B cell (primary cell): Measurements from ENCODE around the gene BTRC. TPM values are rescaled to one million over a fixed set of nuclear protein-coding genes. Genes with fewer than 3 reads are reported as not detected.

ENCODE experiments used
- ATAC-seq: fragments of 200-7000 bp; cut with Tn5 transposase; one replicate; pipeline ENCODE4 v1.10.0; 2021; ENCODE audit warnings: low read depth, mild to moderate bottlenecking, moderate number of reproducible peaks, moderate library complexity
- CTCF ChIA-PET: fragments of 350-600 bp; sonication (Branson Sonifier 250); formaldehyde crosslinking; loops from one replicate; lab custom pipeline; 2021; ENCODE audit warnings: antibody characterized with exemption, inconsistent platforms; lab: Charles Lee
- POLR2A ChIA-PET: fragments of 350-600 bp; sonication (Branson Sonifier 250); formaldehyde crosslinking; loops from one replicate; lab custom pipeline; 2021; ENCODE audit warnings: antibody characterized with exemption; lab: Charles Lee
- DNase-seq: peaks from one replicate; pipeline ENCODE4 v3.0.0; 2013
- H2AFZ ChIP-seq: 2 replicates; pipeline ENCODE4 v1.6.1; 2012; ENCODE audit warnings: mild to moderate bottlenecking, low read depth, low read length; ENCODE audit not compliant: insufficient read depth, poor library complexity, severe bottlenecking
- H3K27ac ChIP-seq, 2 donors: 1 replicate in 1 of 2; 2 replicates in 1 of 2; pipeline ENCODE4 v1.5.1; 2012 to 2013; ENCODE audit warnings: low read length in 2 of 2, mild to moderate bottlenecking in 2 of 2, moderate library complexity in 1 of 2
- H3K27me3 ChIP-seq, 4 experiments: fragments of 200-600 bp in 1 of 4; sonication (generic) in 1 of 4; replicated peaks in 1 of 4; 1 replicate in 2 of 4; 2 replicates in 2 of 4; pipeline versions ENCODE4 v1.6.1 to v1.7.0; 2013 to 2016; ENCODE audit warnings: low read length in 3 of 4, mild to moderate bottlenecking in 2 of 4, mixed read lengths in 1 of 4, moderate library complexity in 1 of 4; ENCODE audit not compliant: insufficient read depth in 4 of 4, control insufficient read depth in 3 of 4; ENCODE audit errors: control extremely low read depth in 1 of 4
- H3K36me3 ChIP-seq, 2 experiments: replicated peaks in 1 of 2; 1 replicate in 1 of 2; 2 replicates in 1 of 2; pipeline versions ENCODE4 v1.6.1 to v1.7.1; 2013; ENCODE audit warnings: low read length in 1 of 2; ENCODE audit not compliant: insufficient read depth in 2 of 2, control insufficient read depth in 1 of 2; ENCODE audit errors: control extremely low read depth in 1 of 2, extremely low read depth in 1 of 2
- H3K4me1 ChIP-seq, 2 donors: fragments of 200-600 bp in 1 of 2; sonication (generic) in 1 of 2; 1 replicate in 1 of 2; 2 replicates in 1 of 2; pipeline versions ENCODE4 v1.5.1 to v1.6.1; 2013 to 2017; ENCODE audit warnings: low read length in 2 of 2; ENCODE audit not compliant: control insufficient read depth in 2 of 2, insufficient read depth in 2 of 2
- H3K4me2 ChIP-seq: replicated peaks from 2 replicates; pipeline ENCODE3; 2012; ENCODE audit warnings: mild to moderate bottlenecking, low read depth, low read length; ENCODE audit not compliant: poor library complexity, severe bottlenecking
- H3K4me3 ChIP-seq, 5 experiments: fragments of 200-600 bp in 1 of 5; sonication (generic) in 1 of 5; 1 replicate in 3 of 5; 2 replicates in 2 of 5; pipeline versions ENCODE4 v1.5.1 to v1.7.0; 2011 to 2016; ENCODE audit warnings: low read length in 4 of 5, mild to moderate bottlenecking in 4 of 5, low read depth in 2 of 5, control low read depth in 1 of 5, moderate library complexity in 1 of 5; ENCODE audit not compliant: insufficient read depth in 1 of 5; ENCODE audit errors: control extremely low read depth in 1 of 5, extremely low read depth in 1 of 5
- H3K79me2 ChIP-seq: fragments of 200-600 bp; sonication (generic); one replicate; pipeline ENCODE4 v1.6.0; 2016; ENCODE audit warnings: low read length; ENCODE audit not compliant: control insufficient read depth, insufficient read depth
- H3K9ac ChIP-seq: fragments of 200-600 bp; sonication (generic); 2 replicates; pipeline ENCODE4 v1.6.1; 2017; ENCODE audit warnings: mild to moderate bottlenecking, low read length, moderate library complexity
- H3K9me3 ChIP-seq, 3 donors: one replicate each; pipeline versions ENCODE4 v1.6.1 to v1.7.1; 2013; ENCODE audit warnings: low read length in 2 of 3; ENCODE audit not compliant: control insufficient read depth in 2 of 3, insufficient read depth in 1 of 3; ENCODE audit errors: control extremely low read depth in 1 of 3
- H4K20me1 ChIP-seq: 2 replicates; pipeline ENCODE4 v1.6.0; 2012; ENCODE audit warnings: mild to moderate bottlenecking, low read length; ENCODE audit not compliant: insufficient read depth, control insufficient read depth, poor library complexity, severe bottlenecking
- H3K27ac Mint-ChIP-seq: one replicate; pipeline ENCODE4 v1.8.0; 2021; ENCODE audit warnings: mixed read lengths
- H3K27me3 Mint-ChIP-seq: one replicate; pipeline ENCODE4 v1.8.0; 2021; ENCODE audit warnings: mixed read lengths
- H3K4me1 Mint-ChIP-seq: one replicate; pipeline ENCODE4 v1.8.0; 2021; ENCODE audit warnings: mixed read lengths
- H3K4me3 Mint-ChIP-seq: one replicate; pipeline ENCODE4 v1.8.0; 2021; ENCODE audit warnings: mixed read lengths
- H3K9me3 Mint-ChIP-seq: one replicate; pipeline ENCODE4 v1.8.0; 2022; ENCODE audit warnings: mixed read lengths; ENCODE audit not compliant: insufficient read depth
- EZH2 ChIP-seq: IDR thresholded peaks from 2 replicates; pipeline ENCODE4 v1.6.1; 2012; ENCODE audit warnings: borderline replicate concordance, low read depth, mild to moderate bottlenecking, moderate library complexity, low read length; ENCODE audit not compliant: insufficient read depth, poor library complexity, severe bottlenecking
- WGBS: methylation state at CpG from one replicate; pipeline ENCODE4 v1.1.5; 2013; ENCODE audit warnings: missing lambda C conversion rate; ENCODE audit not compliant: insufficient coverage; 5-methylcytosine and 5-hydroxymethylcytosine counted together
- intact Hi-C: fragments of 100-400 bp; cut with micrococcal nuclease; formaldehyde crosslinking; loops from one replicate; pipeline ENCODE4 v1.10.0; 2022
- polyA plus RNA-seq: library from polyadenylated mRNA; depleted of rRNA; stranded (reverse); fragments of >200 nt; gene quantifications from 2 replicates; pipeline ENCODE4 v1.2.3, GENCODE V29; 2012
- total RNA-seq, 2 donors: library from RNA; stranded (reverse); fragments of 120-200 nt in 1 of 2; gene quantifications; 1 replicate in 1 of 2; 2 replicates in 1 of 2; pipeline versions ENCODE4 v1.2.3 to v1.2.4, GENCODE V29; 2013 to 2022
- TF ChIP-seq, protein P1 (sequence below): fragments of 200-600 bp; IDR thresholded peaks from one replicate; pipeline ENCODE4 v1.8.0; 2022; ENCODE audit warnings: antibody characterized with exemption, mild to moderate bottlenecking

The BTRC gene
- total and polyA plus RNA-seq, 2 donors (not counting 1 experiment from before 2014, with no cell fraction given): 4.3 to 21.9 TPM

DNA sequence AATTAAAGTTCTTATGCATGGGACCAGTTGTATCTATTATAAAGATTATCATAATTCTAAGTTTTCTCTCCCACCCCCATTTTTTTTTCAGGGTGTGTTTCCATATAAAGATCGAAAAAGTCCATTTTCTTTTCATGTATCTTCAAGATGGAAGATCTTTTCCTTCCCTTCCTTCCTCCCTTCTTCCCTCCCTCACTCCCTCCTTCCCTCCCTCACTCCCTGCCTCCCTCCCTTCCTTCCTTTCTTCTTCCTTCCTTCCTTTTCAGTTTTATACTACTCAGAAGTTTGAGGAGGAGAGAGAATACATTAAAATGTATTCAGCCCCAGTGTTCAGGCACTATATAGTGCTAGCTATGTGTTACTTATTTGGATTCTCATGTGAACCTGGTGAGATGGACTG is 136.1 kb downstream of the BTRC start:
- no peak for TF ChIP-seq EZH2
- TF ChIP-seq, protein P1, sequence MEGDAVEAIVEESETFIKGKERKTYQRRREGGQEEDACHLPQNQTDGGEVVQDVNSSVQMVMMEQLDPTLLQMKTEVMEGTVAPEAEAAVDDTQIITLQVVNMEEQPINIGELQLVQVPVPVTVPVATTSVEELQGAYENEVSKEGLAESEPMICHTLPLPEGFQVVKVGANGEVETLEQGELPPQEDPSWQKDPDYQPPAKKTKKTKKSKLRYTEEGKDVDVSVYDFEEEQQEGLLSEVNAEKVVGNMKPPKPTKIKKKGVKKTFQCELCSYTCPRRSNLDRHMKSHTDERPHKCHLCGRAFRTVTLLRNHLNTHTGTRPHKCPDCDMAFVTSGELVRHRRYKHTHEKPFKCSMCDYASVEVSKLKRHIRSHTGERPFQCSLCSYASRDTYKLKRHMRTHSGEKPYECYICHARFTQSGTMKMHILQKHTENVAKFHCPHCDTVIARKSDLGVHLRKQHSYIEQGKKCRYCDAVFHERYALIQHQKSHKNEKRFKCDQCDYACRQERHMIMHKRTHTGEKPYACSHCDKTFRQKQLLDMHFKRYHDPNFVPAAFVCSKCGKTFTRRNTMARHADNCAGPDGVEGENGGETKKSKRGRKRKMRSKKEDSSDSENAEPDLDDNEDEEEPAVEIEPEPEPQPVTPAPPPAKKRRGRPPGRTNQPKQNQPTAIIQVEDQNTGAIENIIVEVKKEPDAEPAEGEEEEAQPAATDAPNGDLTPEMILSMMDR: no peak
- no peaks in the 10 kb centered on the region for H3K27me3 ChIP-seq
- POLR2A ChIA-PET: no interaction called here
- Mint-ChIP-seq H3K27me3 (no peaks in the 10 kb centered on the region), H3K9me3 (no peaks in the 10 kb centered on the region), H3K4me1 (no peaks in the 10 kb centered on the region), H3K27ac (no peak overlapping the region), H3K4me3 (no peak overlapping the region)
- WGBS: no CpG with 5 or more reads among the region's 1 CpG
- no peak for DNase-seq
- CTCF ChIA-PET: interaction anchor here (1.0 kb wide), 1 partner anchor 48 kb away, joined by 4 read pairs; no protein-coding TSS in a partner anchor
- no peak overlapping the region for H3K4me3 ChIP-seq
- ATAC-seq: no peak
- no peak overlapping the region for H2AFZ ChIP-seq
- intact Hi-C loops: no loop called here
- no peaks in the 10 kb centered on the region for H3K36me3 ChIP-seq
- H3K27ac ChIP-seq: no peak overlapping the region
- no peak overlapping the region for H3K4me2 ChIP-seq
- no peak overlapping the region for H3K9ac ChIP-seq
- no peaks in the 10 kb centered on the region for H3K9me3 ChIP-seq
- no peaks in the 10 kb centered on the region for H3K4me1 ChIP-seq
- H3K79me2 ChIP-seq: no peaks in the 10 kb centered on the region
- H4K20me1 ChIP-seq: peaks cover 6% of the 10 kb centered on the region

DNA sequence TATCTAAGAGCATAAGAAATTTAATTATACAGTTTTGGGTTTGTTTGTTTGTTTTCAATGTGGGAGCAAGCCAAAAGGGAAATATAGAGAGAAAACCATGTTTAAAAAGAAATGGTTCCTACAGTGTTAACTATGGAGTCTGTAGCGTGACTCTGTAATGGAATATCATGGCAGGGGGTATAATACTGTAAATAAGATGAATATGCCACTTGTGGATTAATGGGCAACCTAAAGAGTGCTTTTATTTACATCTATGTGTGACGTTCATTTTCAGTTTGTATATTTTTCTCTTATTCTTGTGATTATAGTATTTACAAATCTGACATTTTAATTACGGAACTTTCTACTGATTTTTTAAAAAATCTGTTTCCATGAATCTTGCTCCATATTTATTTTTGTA is 138.2 kb downstream of the BTRC start:
- DNase-seq (no peak), ATAC-seq (no peak)
- H3K27me3 ChIP-seq: no peaks in the 10 kb centered on the region
- intact Hi-C loops: no loop called here
- Mint-ChIP-seq H3K27ac (no peak overlapping the region), H3K4me3 (no peak overlapping the region), H3K4me1 (no peaks in the 10 kb centered on the region), H3K27me3 (no peaks in the 10 kb centered on the region), H3K9me3 (no peaks in the 10 kb centered on the region)
- TF ChIP-seq EZH2: no peak
- TF ChIP-seq, protein P1: no peak
- no peaks in the 10 kb centered on the region for H3K9me3 ChIP-seq
- H3K4me1 ChIP-seq: no peaks in the 10 kb centered on the region
- H3K9ac ChIP-seq: no peak overlapping the region
- H2AFZ ChIP-seq: no peak overlapping the region
- H3K4me3 ChIP-seq: no peak overlapping the region
- peaks cover 5% of the 10 kb centered on the region for H4K20me1 ChIP-seq
- no peaks in the 10 kb centered on the region for H3K36me3 ChIP-seq
- 100% methylated on average over 1 of the region's 3 CpGs for WGBS
- POLR2A ChIA-PET: no interaction called here
- H3K79me2 ChIP-seq: no peaks in the 10 kb centered on the region
- no peak overlapping the region for H3K4me2 ChIP-seq
- H3K27ac ChIP-seq: no peak overlapping the region
- CTCF ChIA-PET: no interaction called here
